ENCODE measurements around the gene MMRN2. TPM values are rescaled to one million over a fixed set of nuclear protein-coding genes. Genes with fewer than 3 reads are reported as not detected.
"Not testable (repeated sequence)": the region's sequence is repeated elsewhere in the genome, so short reads cannot be mapped to it uniquely, and the experiment has no call there.

Gene MMRN2
- total RNA-seq, 1 donor from 2014 or later: 31.3 TPM

DNA sequence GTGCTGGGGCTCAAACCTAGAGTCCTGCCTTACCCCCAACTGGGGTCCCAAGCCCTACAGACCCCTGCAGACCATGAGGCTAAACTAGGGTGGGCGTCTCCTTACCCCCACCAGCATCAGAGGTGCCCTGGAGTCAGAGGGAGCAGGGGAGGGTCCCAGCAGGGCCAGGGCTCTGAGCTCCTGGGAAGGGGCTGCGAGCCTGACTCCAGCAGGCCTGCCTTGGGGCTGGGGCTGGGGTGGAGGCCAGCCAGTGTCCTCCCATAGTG is 2.3 kb upstream of the MMRN2 start:
- DNase-seq (no peak), ATAC-seq (no peak)
- intact Hi-C loops (cut with micrococcal nuclease): no loop called here

GRCh38 chr10:86958901-86959736 is 1.7 kb upstream of the MMRN2 start:
- DNase-seq: peak; percentile 69
- intact Hi-C loops (cut with micrococcal nuclease): no loop called here
- peak; percentile 60 for ATAC-seq

DNA sequence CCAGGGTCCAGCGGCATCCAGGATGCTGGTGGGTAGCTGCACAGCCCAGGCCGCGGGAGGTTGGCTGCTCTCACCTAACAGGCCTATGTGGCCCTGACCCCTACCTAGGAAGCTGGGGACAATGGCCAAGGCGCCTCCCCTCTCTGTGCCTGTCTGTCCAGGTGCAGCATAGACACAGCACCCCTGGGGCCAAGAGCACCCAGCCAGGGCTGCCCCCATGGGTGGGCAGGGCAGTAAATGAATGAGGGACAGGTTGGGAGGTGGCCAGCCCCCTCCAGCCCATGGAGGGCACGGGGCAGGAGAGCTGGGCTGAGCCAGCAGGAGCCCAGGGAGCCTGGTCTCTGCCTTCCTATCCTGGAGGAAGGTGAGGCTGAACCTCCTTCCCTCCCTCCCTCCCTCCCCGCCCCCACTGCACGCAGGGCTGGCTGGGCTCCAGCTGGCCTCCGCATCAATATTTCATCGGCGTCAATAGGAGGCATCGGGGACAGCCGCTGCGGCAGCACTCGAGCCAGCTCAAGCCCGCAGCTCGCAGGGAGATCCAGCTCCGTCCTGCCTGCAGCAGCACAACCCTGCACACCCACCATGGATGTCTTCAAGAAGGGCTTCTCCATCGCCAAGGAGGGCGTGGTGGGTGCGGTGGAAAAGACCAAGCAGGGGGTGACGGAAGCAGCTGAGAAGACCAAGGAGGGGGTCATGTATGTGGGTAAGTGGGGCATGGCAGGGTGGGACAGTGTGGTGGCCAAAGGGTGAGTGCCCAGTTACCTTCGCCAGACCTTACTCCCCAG is 893 bp upstream of the MMRN2 start, which contains the start of gene SNCG:
Gene SNCG, plus strand, starts transcription at position 484 of the 785 bp plus-strand sequence. Its CDS starts 99 bp downstream, at position 583.
- peak; percentile 3 for ATAC-seq
- DNase-seq: peak; percentile 69
- intact Hi-C loops (cut with micrococcal nuclease): no loop called here

DNA sequence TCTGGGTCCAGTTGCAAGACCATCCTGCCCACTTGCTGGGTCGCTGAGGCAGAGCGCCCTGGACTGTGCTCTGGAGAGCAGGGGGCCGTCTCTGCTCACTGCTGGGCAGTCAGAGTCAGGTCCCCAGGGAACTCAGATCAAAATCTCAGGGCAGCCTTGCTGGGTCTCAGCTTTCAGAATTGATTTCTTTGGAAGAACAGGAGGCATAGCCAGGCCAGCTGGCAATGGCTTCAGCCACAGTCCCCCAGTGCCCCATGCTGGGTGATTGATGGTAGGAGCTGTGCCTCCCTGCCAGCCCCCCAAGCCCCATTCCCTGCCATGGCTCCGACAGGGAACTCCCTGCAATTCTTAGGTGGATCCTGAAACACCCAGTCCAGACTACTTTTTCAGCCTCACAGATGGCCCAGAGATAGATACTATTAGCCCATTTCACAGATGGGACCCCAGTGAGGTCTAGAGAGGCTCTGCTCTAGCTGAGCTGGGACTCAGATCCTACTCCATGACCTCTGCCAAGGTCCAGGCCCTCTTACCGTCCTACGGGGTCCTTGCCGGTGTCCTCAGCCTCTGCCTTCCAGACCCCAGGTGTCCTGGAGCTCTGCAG is 467 bp downstream of the MMRN2 start:
- DNase-seq (no peak), ATAC-seq (no peak)
- intact Hi-C loops (cut with micrococcal nuclease): no loop called here

- DNase-seq (no peak), ATAC-seq (no peak)
- intact Hi-C loops (cut with micrococcal nuclease): no loop called here
These were observed 1.1 kb downstream of the MMRN2 start for GRCh38 chr10:86956195-86956847.

DNA sequence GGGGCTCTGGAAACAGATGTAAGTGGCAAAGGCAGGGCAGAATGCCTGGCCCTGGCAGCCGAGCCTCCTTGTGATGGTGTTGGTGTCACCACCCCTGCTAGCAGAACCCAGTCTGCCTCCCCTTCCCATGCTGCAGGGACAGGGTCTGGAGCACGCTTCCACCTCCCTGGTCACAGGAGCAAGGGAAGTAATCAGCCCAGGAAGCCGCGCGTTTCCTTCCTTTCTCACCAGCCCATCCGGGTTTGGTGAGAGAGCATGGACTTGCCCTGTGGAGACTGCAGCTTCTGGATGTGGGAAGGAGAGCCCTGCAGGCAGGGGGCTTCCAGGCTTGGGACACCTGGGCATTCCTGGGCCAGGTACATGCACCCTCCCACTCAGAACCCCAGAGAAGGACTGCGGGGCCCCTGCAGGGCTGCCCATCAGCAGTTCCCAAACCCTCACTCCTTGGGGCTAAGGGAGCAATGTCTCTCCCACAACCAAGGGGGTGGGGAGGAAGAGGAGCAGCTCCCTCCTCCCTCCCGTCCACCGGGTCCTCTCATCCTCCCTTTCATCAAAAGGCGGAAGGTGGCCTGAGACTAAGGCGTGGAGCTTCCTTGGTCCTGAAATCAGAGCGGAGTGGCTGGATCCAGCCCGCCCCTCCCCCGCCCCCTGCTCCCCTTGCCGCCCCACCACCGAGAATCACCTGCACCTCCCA is 1.8 kb downstream of the MMRN2 start:
- ATAC-seq (peak; percentile 3), DNase-seq (peak; percentile 43)
- intact Hi-C loops (cut with micrococcal nuclease): no loop called here

DNA sequence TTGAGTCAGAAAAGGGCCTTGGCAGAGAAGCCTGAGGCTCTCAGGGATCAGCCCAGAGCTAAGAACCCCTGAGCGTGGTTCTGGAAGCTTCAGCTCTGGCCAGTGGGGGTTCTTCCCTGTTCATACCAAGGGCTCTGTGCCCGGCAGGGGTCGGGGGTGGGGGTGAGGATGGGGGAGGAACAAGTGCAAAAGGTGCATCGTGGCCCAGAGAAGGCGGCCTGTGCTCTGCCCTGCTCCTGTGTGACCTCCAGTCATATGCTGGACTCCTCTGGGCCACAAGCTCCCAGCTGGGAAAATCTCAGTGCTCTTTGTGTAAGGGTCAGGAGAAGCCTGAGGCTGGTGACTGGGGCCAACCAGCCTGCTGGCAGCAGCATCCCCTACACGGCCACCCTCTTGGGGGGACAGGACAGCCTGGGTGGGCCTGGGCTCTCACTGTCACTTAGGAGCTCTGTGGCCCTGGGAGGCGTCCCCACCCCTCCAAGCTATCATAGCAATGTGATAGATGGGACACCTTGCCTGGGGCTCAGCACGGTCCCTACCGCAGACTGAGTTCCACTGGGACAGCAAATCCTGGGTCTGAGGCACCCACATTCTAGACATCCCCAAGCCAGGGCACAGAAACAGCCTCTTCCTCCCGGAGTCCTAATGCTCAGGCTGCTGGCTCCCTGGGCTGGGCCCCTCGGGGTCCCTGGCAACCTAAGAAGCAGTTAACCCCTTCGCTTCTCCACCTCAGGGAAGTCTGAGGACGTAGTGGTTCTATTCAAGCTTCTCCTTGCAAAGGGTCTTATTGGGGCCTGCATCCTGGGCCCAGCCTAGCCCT is 2.5 kb downstream of the MMRN2 start:
- intact Hi-C loops (cut with micrococcal nuclease): no loop called here
- DNase-seq (no peak), ATAC-seq (no peak)

GRCh38 chr10:86953747-86954680 is 3.4 kb downstream of the MMRN2 start:
- DNase-seq (peak; percentile 70), ATAC-seq (peak; percentile 74)
- intact Hi-C loops (cut with micrococcal nuclease): no loop called here

- DNase-seq; ATAC-seq; intact Hi-C loops (cut with micrococcal nuclease): not testable (repeated sequence)
These were observed 4.7 kb downstream of the MMRN2 start for GRCh38 chr10:86952697-86953096.

- DNase-seq (no peak), ATAC-seq (no peak)
- intact Hi-C loops (cut with micrococcal nuclease): no loop called here
These were observed 5.3 kb downstream of the MMRN2 start for GRCh38 chr10:86952106-86952505.

- intact Hi-C loops (cut with micrococcal nuclease): no loop called here
- ATAC-seq (no peak), DNase-seq (no peak)
These were observed 6.1 kb downstream of the MMRN2 start for GRCh38 chr10:86951184-86951761.

- no peak for DNase-seq
- ATAC-seq: no peak
- intact Hi-C loops (cut with micrococcal nuclease): no loop called here
These were observed 7.1 kb downstream of the MMRN2 start for GRCh38 chr10:86950349-86950748.

GRCh38 chr10:86947806-86948205 is 9.6 kb downstream of the MMRN2 start:
- intact Hi-C loops (cut with micrococcal nuclease); DNase-seq; ATAC-seq: not testable (repeated sequence)

DNA sequence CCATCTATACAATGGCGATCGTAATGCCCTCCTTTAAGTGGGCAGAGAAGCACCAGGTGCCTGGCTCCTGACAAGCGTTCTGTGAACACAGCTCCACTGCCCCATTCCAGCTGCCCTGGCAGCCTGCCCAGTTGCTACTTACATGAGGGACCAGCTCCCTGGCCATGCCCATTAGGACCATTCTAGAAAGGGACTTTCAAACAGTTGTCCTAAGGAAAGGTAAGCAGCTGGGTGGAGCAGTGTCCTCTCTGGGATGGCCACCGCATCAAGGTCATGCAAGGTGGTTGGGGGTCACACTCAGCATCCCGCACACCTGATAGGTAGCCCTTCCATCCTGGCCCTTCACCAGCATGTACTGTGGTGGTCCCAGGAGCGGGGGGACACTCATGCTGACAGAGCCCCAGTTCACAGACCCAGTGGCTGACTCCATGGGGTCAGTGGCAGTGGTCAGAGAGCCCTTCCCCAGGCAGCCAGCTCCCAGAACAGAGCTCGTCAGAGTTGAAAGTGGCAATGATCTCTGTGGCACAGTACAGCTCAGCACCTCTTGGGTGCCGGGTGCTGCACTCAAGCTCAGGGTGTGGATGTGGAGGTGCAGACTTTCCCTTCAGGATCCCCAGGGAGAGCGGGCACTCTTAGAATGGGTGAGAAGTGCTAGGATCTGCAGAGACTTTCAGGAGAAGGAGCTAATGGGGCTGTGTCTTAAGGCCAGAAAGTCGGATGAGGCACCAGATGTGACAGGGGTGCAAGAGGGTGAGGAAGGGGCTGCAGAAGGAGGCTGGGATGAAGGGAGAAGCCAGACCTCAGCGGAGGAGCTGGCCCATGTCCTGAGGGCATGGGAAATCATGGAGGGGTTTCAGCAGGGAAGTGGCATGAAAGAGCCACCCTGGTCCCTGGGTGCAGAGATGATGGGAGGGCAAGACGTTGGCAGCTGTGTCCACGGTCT is 10.9 kb downstream of the MMRN2 start:
- ATAC-seq (peak; percentile 48), DNase-seq (peak; percentile 82)
- intact Hi-C loops (cut with micrococcal nuclease): no loop called here

GRCh38 chr10:86945361-86946212 is 11.8 kb downstream of the MMRN2 start:
- DNase-seq (peak; percentile 60), ATAC-seq (peak; percentile 36)
- intact Hi-C loops (cut with micrococcal nuclease): no loop called here

Measured in left ventricle myocardium superior (tissue), 1 donor.